ENCODE data around the gene MYADM. TPM values are rescaled to one million over a fixed set of nuclear protein-coding genes. Genes with fewer than 3 reads are reported as not detected.
"Not testable (repeated sequence)": the region's sequence is repeated elsewhere in the genome, so short reads cannot be mapped to it uniquely, and the experiment has no call there.

The MYADM gene
- total RNA-seq, result 146 TPM

GRCh38 chr19:53867225-53868090, at the start of gene MYADM:
Gene MYADM, plus strand, starts transcription at chr19:53867883. Its CDS starts 5,647 bp downstream, at chr19:53873530.
- peak; percentile 100 for DNase-seq (ENCODE audit: low read depth in 2 of 3, low spot score in 2 of 3)

DNA sequence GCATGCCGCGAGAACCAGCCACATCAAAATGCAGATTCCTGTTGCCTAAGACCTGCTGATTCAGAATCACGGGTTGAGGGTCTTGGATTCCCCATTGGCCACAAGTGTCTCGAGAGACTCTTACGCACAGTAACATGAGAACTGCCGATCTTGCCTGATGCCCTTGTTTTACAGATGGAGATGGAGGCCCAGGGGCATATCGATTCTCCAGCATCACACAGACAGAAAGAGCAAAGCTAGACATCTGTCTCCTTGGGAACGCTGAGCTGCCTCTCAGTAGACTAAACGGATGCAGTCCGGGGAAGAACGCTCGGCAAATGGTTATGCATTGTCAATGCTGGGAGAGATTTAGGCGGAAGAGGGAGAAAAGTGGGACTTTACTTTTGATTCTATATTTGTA, 48.9 kb upstream of the MYADM start:
- DNase-seq (ENCODE audit: low read depth in 2 of 3, low spot score in 2 of 3), result no peak

- DNase-seq (ENCODE audit: low read depth in 2 of 3, low spot score in 2 of 3), result peak in 1 of 3 donors; percentile 22
Measured at GRCh38 chr19:53819861-53820260, 47.8 kb upstream of the MYADM start.

- no peak for DNase-seq (ENCODE audit: low read depth in 2 of 3, low spot score in 2 of 3)
Measured at GRCh38 chr19:53823380-53824120, 44.1 kb upstream of the MYADM start.

- DNase-seq (ENCODE audit: low read depth in 2 of 3, low spot score in 2 of 3), result peak in 2 of 3 donors; percentile 75 to 89
Measured at GRCh38 chr19:53824134-53824611, 43.5 kb upstream of the MYADM start, which contains the start of gene NLRP12. Gene NLRP12, minus strand, starts transcription at chr19:53824314. Its CDS starts 140 bp downstream, at chr19:53824174.

- no peak for DNase-seq (ENCODE audit: low read depth in 2 of 3, low spot score in 2 of 3)
Measured at GRCh38 chr19:53826876-53827275, 40.8 kb upstream of the MYADM start.

GRCh38 chr19:53828531-53828930, 39.2 kb upstream of the MYADM start:
- no peak for DNase-seq (ENCODE audit: low read depth in 2 of 3, low spot score in 2 of 3)

GRCh38 chr19:53832861-53833260, 34.8 kb upstream of the MYADM start:
- not testable (repeated sequence) for DNase-seq (ENCODE audit: low read depth in 2 of 3, low spot score in 2 of 3)

GRCh38 chr19:53838446-53838845, 29.2 kb upstream of the MYADM start:
- DNase-seq (ENCODE audit: low read depth in 2 of 3, low spot score in 2 of 3), result not testable (repeated sequence)

- not testable (repeated sequence) for DNase-seq (ENCODE audit: low read depth in 2 of 3, low spot score in 2 of 3)
Measured at GRCh38 chr19:53840241-53840640, 27.4 kb upstream of the MYADM start.

GRCh38 chr19:53840914-53841313, 26.8 kb upstream of the MYADM start:
- not testable (repeated sequence) for DNase-seq (ENCODE audit: low read depth in 2 of 3, low spot score in 2 of 3)

GRCh38 chr19:53844849-53845246, 22.8 kb upstream of the MYADM start:
- no peak for DNase-seq (ENCODE audit: low read depth in 2 of 3, low spot score in 2 of 3)

GRCh38 chr19:53847555-53847954, 20.1 kb upstream of the MYADM start:
- DNase-seq (ENCODE audit: low read depth in 2 of 3, low spot score in 2 of 3), result no peak

DNA sequence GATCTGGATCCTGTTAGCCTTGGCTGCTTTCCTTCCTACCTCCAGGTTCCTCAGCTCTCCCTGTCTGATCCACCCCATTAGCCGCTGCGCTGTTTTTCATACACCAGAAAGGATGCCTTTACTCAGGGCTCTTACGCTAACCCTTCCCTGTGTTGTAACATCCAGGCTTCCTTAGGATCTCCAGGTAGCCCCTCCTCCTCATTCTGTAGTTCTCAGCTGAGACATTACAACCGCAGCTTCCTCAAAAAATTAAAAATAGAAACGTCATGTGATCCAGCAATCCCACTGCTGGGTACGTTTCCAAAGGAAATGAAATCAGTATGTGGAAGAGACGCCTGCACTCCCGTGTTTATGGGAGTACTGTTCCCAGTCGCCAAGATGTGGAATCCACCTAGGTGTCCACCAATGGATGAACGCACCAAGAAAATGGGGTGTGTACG, 18.4 kb upstream of the MYADM start:
- no peak for DNase-seq (ENCODE audit: low read depth in 2 of 3, low spot score in 2 of 3)

GRCh38 chr19:53853707-53854106, 14.0 kb upstream of the MYADM start:
- DNase-seq (ENCODE audit: low read depth in 2 of 3, low spot score in 2 of 3), result no peak

DNA sequence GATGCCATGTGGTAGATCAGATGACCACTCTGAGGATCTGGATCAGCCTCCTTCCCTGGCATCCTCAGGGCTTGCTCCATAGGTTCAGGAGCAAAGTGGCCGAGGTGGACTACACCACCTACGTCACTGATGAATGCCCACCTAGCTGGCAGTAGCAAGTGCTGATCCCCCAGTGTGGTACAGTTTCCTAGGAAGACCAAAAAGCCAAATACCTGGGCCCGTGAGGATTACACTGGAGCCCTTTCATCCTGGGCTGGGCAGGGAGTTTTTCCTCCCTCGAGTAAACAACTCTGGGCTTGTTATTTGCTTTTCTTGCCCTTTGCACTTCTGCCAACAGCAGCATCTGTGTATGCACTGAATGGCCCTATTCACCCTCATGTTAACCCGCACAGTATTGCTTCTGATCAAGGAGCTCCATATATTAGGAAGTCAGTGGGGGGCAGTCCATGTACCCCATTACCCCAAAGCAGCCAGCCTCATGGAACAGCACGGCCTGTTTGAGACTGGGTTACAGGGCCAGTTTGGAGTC, 3.3 kb upstream of the MYADM start:
- DNase-seq (ENCODE audit: low read depth in 2 of 3, low spot score in 2 of 3), result no peak

DNA sequence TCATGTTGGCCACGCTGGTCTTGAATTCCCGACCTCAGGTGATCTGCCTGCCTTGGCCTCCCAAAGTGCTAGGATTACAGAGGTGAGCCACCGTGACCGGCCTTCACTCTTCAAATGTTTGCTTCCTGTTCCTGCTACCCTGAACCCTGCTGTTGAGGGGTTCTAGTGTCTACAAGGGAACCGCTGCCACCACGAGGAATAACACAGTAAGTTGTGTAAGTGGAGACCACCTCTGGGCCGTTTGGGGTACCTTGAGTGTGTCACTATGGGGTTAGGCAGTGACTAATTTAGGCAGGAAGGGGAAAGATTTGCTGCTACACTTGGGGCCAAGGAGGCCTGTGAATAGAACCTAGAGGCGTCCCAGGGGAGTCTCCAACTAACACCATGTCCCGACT, 2.2 kb upstream of the MYADM start:
- peak in 2 of 3 donors; percentile 63 to 68 for DNase-seq (ENCODE audit: low read depth in 2 of 3, low spot score in 2 of 3)

DNA sequence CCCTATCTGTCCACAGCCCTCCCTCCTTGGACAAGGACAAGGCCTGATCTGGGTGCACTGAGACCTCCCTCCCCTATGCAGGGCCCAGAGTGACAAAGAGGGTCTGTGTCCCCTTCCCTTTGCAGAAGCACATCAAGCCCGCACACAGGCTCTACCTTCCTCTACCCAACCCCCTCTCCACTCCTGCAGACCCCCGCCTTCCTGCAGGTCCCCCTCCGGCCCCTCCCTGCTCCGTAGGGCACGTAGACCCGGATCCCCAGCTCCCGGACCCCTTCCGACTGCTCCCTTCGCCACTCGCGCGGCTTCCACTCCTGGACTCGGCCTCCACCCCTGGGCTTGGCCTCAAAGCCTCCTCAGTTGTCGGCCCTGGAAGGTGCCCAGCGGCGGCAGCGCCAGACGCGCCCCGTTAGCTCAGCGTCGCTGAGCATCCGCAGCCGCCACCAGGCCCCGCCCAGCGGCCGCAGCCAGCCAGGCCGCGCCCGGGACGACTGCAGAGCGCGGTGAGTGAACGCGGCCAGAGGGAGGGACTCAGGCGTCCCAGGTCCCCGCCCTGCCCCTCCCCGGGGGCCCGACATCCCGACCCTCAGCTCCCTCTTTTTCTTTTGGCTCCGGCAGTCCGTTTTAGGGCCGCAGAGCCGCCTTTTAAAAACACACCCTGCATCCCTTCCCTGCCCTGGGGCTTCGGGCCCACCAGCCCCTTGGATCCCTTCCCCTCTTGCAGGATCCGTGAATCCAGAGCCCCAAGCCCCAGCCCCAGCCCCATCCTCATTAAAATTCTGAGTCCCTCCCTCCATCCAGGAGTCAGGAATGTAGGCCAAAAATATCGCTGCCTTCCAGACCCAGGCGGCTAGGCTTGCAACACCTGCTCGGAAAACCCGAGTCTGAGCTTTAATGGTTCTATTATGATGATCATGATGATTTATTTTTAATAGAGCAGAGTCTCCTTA, 1.5 kb upstream of the MYADM start:
- peak in 2 of 3 donors; percentile 77 to 82 for DNase-seq (ENCODE audit: low read depth in 2 of 3, low spot score in 2 of 3)

DNA sequence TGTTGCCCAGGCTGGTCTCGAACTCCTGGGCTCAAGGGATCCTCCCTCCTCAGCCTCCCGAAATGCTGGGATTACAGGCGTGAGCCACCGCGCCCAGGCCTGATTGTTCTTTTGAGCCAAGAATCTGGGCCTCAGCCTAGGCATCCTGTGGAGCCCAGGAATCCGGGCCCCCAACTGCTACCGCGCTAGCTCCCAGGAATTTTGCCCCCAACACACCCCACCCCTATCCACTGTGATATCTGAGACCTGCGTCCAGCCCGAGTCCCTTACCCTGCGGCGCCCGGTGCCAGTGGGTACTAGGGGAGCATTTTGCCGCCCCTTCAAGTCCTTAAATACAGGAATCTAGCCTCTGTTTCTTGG, 838 bp upstream of the MYADM start:
- DNase-seq (ENCODE audit: low read depth in 2 of 3, low spot score in 2 of 3), result no peak
